HUES48 (cell line): ENCODE measurements around the gene GLIS1.

Experiments used
- H3K27ac ChIP-seq: one replicate; pipeline ENCODE4 v1.7.0; 2013; ENCODE audit warnings: low read depth, low read length, inconsistent platforms
- H3K27me3 ChIP-seq: 2 replicates; pipeline ENCODE4 v1.6.1; 2013; ENCODE audit warnings: mild to moderate bottlenecking, low read length; ENCODE audit not compliant: control insufficient read depth, insufficient read depth
- H3K36me3 ChIP-seq: 2 replicates; pipeline ENCODE4 v1.6.1; 2013; ENCODE audit warnings: low read length; ENCODE audit not compliant: control insufficient read depth, insufficient read depth
- H3K4me1 ChIP-seq: 2 replicates; pipeline ENCODE4 v1.6.1; 2013; ENCODE audit warnings: mild to moderate bottlenecking, low read length; ENCODE audit not compliant: control insufficient read depth, insufficient read depth
- H3K4me3 ChIP-seq: 2 replicates; pipeline ENCODE4 v1.5.1; 2013; ENCODE audit warnings: mild to moderate bottlenecking, low read depth, low read length
- H3K9ac ChIP-seq: 2 replicates; pipeline ENCODE4 v1.6.1; 2013; ENCODE audit warnings: mild to moderate bottlenecking, low read depth, low read length, moderate library complexity
- H3K9me3 ChIP-seq: 2 replicates; pipeline ENCODE4 v1.6.1; 2013; ENCODE audit warnings: low read length; ENCODE audit not compliant: control insufficient read depth, insufficient read depth

Gene GLIS1

DNA sequence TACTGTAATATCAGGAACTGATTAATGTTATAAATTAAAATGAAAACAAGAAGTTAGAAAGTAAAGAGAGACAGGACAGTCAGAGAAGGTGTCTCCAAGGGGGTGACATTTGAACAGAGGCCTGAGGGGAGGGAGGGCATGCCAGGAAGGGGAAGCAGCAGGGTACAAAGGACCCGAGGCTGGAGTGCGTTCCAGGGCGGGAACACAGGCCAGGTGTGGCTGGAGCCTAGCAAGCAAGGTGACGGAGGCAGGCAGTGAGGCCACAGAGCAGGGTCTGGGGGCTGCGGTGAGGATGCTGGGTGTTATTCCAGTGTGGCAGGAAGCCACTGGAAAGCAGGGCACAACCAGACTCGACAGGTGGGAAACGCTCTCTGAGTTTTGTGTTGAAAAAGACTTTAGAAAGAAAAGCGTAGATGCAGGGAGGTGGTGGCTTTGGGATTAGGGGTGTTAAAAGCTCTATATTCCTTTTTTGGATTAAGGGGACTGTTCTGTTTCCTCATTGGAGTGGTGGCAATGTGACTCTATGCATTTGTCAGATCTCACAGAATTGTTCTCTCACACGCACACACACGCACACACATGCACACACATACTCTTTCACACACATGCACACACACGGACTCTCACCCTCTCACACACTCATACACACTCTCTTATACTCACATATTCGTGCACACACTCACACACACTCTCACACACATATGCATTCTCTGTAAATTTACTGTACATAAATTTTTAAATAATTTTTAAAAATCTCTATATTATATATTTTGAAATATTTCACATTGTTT, 124.5 kb downstream of the GLIS1 start:
- peaks cover 6% of the 10 kb centered on the region for H3K9me3 ChIP-seq
- no peaks in the 10 kb centered on the region for H3K4me1 ChIP-seq
- H3K27me3 ChIP-seq = no peaks in the 10 kb centered on the region
- no peak overlapping the region for H3K4me3 ChIP-seq
- no peaks in the 10 kb centered on the region for H3K36me3 ChIP-seq
- no peak overlapping the region for H3K9ac ChIP-seq
- H3K27ac ChIP-seq = no peak overlapping the region

DNA sequence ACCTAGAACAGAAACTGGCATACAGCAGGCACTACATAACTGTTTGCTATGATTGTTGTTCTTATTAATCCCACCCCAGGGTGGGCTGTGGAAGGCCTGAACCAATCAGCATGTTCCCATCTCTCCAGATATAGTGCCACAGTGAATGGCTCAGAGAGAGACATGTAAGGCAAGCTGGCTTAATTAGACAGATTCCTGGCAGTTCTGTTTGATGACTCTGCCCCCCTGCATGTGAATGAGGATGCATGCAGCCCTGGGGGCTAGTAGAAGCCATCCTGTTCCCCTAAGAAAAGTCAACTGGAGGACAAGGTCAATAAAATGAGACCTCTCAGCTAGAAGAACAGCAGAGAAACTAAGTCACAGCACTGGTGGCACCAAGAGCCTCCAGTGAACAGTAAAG, 130.3 kb downstream of the GLIS1 start:
- Histone ChIP-seq H3K27ac (no peak overlapping the region), H3K4me3 (no peak overlapping the region), H3K9me3 (peaks cover 6% of the 10 kb centered on the region), H3K4me1 (no peaks in the 10 kb centered on the region), H3K36me3 (no peaks in the 10 kb centered on the region), H3K9ac (no peak overlapping the region), H3K27me3 (no peaks in the 10 kb centered on the region)

DNA sequence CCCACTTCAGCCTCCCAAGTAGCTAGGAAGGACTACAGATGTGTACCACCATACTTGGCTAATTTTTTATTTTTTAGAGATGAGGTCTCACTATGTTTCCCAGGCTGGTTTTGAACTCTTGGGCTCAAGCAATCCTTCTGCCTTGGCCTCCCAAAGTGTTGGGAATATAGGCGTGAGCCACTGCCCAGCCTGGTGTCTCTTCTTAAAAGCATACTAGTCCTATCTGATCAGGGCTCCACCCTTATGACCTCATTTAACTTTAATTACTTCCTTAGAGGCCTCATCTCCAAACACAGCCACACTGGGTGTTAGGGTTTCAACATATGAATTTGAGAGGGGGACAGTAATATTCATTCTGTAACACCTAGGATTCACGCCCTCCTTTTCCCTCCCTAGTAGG, 130.9 kb downstream of the GLIS1 start:
- Histone ChIP-seq H3K4me3 (no peak overlapping the region), H3K36me3 (no peaks in the 10 kb centered on the region), H3K9me3 (peaks cover 6% of the 10 kb centered on the region), H3K27ac (no peak overlapping the region), H3K4me1 (no peaks in the 10 kb centered on the region), H3K27me3 (no peaks in the 10 kb centered on the region), H3K9ac (no peak overlapping the region)

DNA sequence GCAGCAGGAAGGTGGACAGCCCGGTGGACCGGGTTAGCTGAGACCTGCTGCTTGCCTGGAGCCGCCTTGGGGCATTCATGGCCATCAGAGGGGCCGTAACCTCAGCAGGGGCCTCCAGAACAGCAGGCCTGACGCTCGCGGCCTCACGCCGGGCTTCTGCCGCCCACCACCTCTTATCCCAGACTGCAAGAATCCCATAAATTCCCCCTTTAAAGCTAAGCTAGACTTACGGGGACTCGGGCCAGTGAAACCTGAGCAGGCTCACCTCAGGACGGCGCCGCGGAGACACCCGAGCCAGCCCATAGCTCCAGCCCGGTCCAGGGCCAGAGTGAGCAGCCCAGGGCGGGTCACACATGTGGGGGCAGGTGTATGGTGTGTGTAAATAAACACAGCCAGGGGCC, 132.3 kb downstream of the GLIS1 start:
- H3K27me3 ChIP-seq = no peaks in the 10 kb centered on the region
- peaks cover 6% of the 10 kb centered on the region for H3K9me3 ChIP-seq

DNA sequence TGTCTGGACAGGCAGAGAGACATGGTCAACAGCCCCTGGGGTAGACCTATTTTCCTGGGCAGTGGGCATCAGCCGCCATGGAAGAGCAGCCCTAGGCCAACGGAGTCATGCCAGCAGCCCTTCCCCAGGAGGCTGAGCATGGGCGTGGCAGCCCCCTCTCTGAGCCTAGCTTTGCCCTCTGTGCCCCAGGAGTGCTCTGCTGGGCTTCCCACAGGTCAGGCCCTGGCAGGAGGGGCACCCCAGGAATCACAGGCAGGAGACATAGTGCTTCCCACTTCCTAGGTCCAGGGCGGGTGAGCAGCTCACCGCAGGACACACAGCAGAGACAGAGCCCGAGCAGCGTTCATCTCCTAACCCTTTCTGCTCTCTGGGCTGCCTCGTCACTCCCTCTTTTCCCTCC, 132.8 kb downstream of the GLIS1 start:
- Histone ChIP-seq H3K36me3 (no peaks in the 10 kb centered on the region), H3K4me3 (no peak overlapping the region), H3K27me3 (no peaks in the 10 kb centered on the region), H3K4me1 (no peaks in the 10 kb centered on the region), H3K9ac (no peak overlapping the region), H3K27ac (no peak overlapping the region), H3K9me3 (peaks cover 6% of the 10 kb centered on the region)

More for the DNA sequence above, 132.3 kb downstream of the GLIS1 start:
- Histone ChIP-seq H3K4me3 (no peak overlapping the region), H3K9ac (no peak overlapping the region), H3K36me3 (no peaks in the 10 kb centered on the region), H3K4me1 (no peaks in the 10 kb centered on the region), H3K27ac (no peak overlapping the region)

DNA sequence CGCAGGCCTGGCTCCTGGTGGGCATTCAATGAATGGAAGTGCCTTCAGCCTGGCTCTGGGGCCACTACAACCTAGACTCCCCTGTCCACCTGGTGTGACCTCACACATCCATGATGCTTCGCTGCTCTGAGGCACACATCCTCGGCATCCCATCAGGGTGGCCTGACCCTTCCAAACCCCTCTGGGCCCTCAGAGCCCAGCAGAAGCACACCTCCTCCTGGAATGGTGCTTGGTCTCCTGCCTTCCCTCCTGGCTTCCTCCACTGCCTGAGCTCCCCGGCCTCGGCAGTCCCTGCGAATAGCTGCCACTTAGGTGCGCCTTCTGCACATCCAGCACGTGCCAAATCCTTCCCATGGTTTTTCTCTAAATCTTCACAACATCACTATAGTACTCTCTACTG, 133.8 kb downstream of the GLIS1 start:
- Histone ChIP-seq H3K9ac (no peak overlapping the region), H3K9me3 (no peaks in the 10 kb centered on the region), H3K4me1 (no peaks in the 10 kb centered on the region), H3K36me3 (no peaks in the 10 kb centered on the region), H3K4me3 (no peak overlapping the region), H3K27me3 (no peaks in the 10 kb centered on the region), H3K27ac (no peak overlapping the region)

DNA sequence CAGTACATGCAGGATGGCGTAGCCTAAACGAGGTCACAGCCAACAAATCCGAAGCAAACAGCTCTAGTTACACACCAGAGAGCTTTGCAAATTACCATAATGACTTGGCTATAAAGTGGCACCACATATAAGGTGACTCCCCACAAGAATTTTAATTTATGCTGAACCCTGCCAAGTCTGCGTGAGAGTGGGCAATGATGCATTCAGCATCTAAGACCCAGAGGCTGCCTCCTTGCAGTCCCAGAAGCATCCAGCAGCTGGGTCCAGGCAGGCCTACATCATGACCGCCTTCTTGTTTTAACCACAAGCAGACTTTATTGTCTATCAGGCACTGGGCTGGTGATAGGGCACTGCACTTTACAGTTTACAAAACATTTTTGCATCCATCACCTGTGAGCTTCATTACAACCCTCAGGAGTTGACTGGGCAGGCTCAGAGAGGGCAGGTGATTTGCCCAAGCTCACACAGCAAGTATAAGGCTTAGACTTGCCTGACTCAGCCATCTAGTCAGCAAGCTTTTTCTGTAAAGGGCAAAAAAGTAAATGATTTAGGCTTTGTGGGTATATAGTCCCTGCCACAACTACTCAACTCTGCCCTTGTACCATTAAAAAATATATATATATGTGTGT, 134.6 kb downstream of the GLIS1 start:
- H3K36me3 ChIP-seq = no peaks in the 10 kb centered on the region
- no peaks in the 10 kb centered on the region for H3K27me3 ChIP-seq

DNA sequence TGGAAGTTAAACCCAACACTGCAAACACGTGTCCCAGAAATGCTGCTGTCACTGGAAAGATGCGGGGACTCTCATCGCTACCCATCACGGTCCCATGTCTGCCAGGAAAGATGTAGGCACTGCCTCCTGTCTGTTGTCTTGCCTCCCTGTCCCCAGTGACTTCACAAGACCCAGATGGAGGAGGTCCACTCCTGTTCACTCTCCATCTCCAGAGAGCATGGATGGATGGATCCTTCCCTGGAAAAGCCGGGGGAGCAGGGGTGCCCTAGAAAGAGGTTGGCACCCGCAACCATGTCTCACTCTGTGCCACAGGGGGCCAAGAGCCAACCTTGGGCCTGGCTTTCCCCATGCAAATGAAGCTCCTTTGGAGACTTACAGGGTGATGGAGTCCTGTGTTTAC, 135.5 kb downstream of the GLIS1 start:
- Histone ChIP-seq H3K36me3 (no peaks in the 10 kb centered on the region), H3K9me3 (no peaks in the 10 kb centered on the region), H3K4me1 (no peaks in the 10 kb centered on the region), H3K4me3 (no peak overlapping the region), H3K9ac (no peak overlapping the region), H3K27me3 (no peaks in the 10 kb centered on the region), H3K27ac (no peak overlapping the region)

More for the DNA sequence above, 134.6 kb downstream of the GLIS1 start:
- H3K9me3 ChIP-seq = no peaks in the 10 kb centered on the region
- H3K27ac ChIP-seq = no peak overlapping the region
- no peaks in the 10 kb centered on the region for H3K4me1 ChIP-seq
- no peak overlapping the region for H3K4me3 ChIP-seq
- no peak overlapping the region for H3K9ac ChIP-seq

DNA sequence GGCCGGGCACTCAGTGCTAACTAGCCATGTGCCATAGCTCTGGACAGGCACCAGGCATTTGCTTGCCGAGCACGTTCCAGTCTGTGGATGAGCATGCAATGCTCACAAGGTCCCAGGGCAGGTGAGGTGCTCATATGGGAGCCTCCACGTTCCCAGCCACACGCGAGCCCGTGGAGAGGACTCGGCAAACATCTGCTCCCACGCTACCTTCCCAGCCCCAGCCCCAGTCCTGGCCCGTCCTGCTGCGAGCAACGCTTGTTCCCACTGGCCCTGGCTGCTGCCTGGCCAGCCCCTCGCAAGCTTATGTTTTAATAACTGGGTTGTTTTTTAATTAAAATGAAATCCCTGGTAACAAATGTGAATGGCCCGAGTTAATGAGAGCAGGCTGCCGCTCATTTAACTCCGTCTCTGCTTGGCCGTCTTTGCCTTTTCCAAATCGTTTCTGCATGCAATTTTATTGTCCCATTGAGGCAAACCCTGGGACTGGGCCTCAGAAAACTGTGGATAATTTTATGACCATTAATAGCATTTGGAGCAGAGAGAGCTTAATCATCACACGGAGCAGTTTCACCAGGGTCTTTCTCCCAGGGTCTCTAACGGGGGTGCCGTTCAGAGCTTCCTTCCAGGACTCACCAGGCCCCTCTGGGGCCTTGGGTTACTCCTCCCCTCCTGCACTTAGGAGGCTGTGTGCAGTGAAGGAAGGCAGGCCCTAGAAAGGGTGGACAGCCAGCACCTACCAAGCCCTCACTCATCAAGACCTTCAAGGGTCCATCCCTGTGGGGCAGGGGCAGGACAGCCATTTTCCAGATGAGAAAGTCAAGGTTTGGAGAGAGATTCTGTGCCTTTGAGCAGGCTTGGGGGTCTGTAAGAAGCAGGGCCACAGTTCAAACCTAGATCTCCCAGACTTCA, 136.8 kb downstream of the GLIS1 start:
- Histone ChIP-seq H3K36me3 (no peaks in the 10 kb centered on the region), H3K4me1 (no peaks in the 10 kb centered on the region), H3K9me3 (no peaks in the 10 kb centered on the region), H3K4me3 (no peak overlapping the region), H3K27ac (no peak overlapping the region), H3K9ac (no peak overlapping the region), H3K27me3 (no peaks in the 10 kb centered on the region)

DNA sequence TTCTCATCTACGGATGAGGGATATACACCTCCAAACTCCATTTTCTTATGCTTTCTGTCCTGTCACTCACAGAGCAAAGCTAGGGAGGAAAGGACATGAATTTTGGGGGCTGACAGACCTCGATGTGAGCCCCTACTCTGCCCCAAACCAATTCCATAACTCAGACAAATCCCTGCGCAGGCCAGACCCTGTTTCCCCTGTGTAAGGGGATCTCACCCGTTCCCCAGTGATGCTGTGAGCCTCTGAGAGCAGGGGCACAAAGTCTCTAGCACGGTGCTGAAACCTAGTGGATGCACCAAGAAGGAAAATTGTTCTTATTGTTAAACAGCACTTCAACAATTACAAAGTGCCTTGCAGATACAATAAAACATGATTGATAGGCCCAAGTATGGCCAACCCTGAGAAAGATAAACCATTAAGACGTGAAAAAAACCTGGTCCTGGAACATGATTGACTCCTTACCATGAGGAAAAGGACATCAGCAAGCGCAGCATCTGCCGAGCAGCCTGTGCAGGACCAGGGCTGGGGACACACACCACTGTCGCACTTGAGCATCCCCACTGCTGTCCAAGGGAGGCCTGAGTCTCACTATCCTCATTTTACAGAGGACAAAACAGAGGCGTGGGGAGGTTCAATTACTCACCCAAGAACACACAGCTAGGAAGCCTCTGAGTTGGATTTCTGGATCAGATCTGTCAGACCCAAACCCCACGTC, 137.8 kb downstream of the GLIS1 start:
- Histone ChIP-seq H3K36me3 (no peaks in the 10 kb centered on the region), H3K27ac (no peak overlapping the region), H3K9ac (no peak overlapping the region), H3K4me3 (no peak overlapping the region), H3K4me1 (no peaks in the 10 kb centered on the region), H3K9me3 (no peaks in the 10 kb centered on the region), H3K27me3 (no peaks in the 10 kb centered on the region)
